Mesothelial cell of epicardium (in vitro differentiated cells): Measurements from ENCODE around the gene C2orf68. TPM values are rescaled to one million over a fixed set of nuclear protein-coding genes. Genes with fewer than 3 reads are reported as not detected.
A peak's percentile ranks its signal among the peaks of the same experiment; 100 is the strongest.

Experiments
- DNase-seq, 2 experiments: peaks; one replicate each; pipeline ENCODE4 v3.0.0; 2021; ENCODE audit warnings: low spot score in 2 of 2; ENCODE audit not compliant: unreplicated experiment in 2 of 2
- H3K27ac Mint-ChIP-seq: 2 replicates; pipeline ENCODE4 v1.8.0; 2021; ENCODE audit warnings: mixed read lengths
- H3K27me3 Mint-ChIP-seq: 2 replicates; pipeline ENCODE4 v1.8.0; 2021; ENCODE audit warnings: low read depth, mixed read lengths
- H3K36me3 Mint-ChIP-seq: 2 replicates; pipeline ENCODE4 v1.8.0; 2021; ENCODE audit warnings: mixed read lengths
- H3K4me1 Mint-ChIP-seq: 2 replicates; pipeline ENCODE4 v1.8.0; 2021; ENCODE audit warnings: mixed read lengths
- H3K4me3 Mint-ChIP-seq: 2 replicates; pipeline ENCODE4 v1.8.0; 2021; ENCODE audit warnings: mild to moderate bottlenecking, moderate library complexity, mixed read lengths
- H3K9me3 Mint-ChIP-seq: 2 replicates; pipeline ENCODE4 v1.8.0; 2021; ENCODE audit warnings: mixed read lengths
- CTCF ChIP-seq: fragments of 200-600 bp; sonication (generic); IDR thresholded peaks from one replicate; pipeline ENCODE4 v1.5.0; 2021; ENCODE audit warnings: antibody characterized with exemption; ENCODE audit not compliant: unreplicated experiment
- total RNA-seq: library from RNA; stranded (reverse); gene quantifications from 3 replicates; pipeline ENCODE4 v1.2.1, GENCODE V29; 2021

The C2orf68 gene
- total RNA-seq, 1 donor from 2014 or later = 74.6 TPM

- Mint-ChIP-seq H3K27me3 (no peaks in the 10 kb centered on the region), H3K4me3 (peak overlapping the region; percentile 79)
Observed at GRCh38 chr2:85578243-85579180, 33.4 kb downstream of the C2orf68 start.

GRCh38 chr2:85577386-85578242 is 34.3 kb downstream of the C2orf68 start, which contains the start of gene VAMP8:
VAMP8 (plus strand) TSS chr2:85577586; CDS start chr2:85577647, 61 bp downstream.
- Mint-ChIP-seq H3K4me1 (peaks cover 42% of the 10 kb centered on the region), H3K27me3 (peaks cover 2% of the 10 kb centered on the region), H3K9me3 (no peaks in the 10 kb centered on the region), H3K4me3 (peak within 1 kb of the TSS; percentile 79), H3K27ac (peak within 1 kb of the TSS; percentile 96), H3K36me3 (peaks cover 7% of the 10 kb centered on the region)
- no peak for TF ChIP-seq CTCF
- DNase-seq = peak in 1 of 2 experiments; percentile 57

More at GRCh38 chr2:85578243-85579180, 33.4 kb downstream of the C2orf68 start:
- Mint-ChIP-seq H3K9me3 (no peaks in the 10 kb centered on the region), H3K36me3 (peaks cover 7% of the 10 kb centered on the region), H3K4me1 (peaks cover 42% of the 10 kb centered on the region), H3K27ac (peak overlapping the region; percentile 96)
- TF ChIP-seq CTCF = no peak
- DNase-seq = no peak

GRCh38 chr2:85577063-85577385 is 34.8 kb downstream of the C2orf68 start:
- H3K4me3 Mint-ChIP-seq = peak overlapping the region; percentile 79
- no peak for TF ChIP-seq CTCF
- DNase-seq = no peak
- peak overlapping the region; percentile 96 for H3K27ac Mint-ChIP-seq
- peaks cover 42% of the 10 kb centered on the region for H3K4me1 Mint-ChIP-seq
- H3K27me3 Mint-ChIP-seq = peaks cover 5% of the 10 kb centered on the region
- no peaks in the 10 kb centered on the region for H3K9me3 Mint-ChIP-seq
- H3K36me3 Mint-ChIP-seq = peaks cover 7% of the 10 kb centered on the region

- DNase-seq = no peak
- Mint-ChIP-seq H3K9me3 (no peaks in the 10 kb centered on the region), H3K4me1 (peaks cover 42% of the 10 kb centered on the region), H3K36me3 (peaks cover 3% of the 10 kb centered on the region), H3K27ac (peak overlapping the region; percentile 16), H3K27me3 (peaks cover 13% of the 10 kb centered on the region), H3K4me3 (no peak overlapping the region)
- no peak for TF ChIP-seq CTCF
Observed at GRCh38 chr2:85575739-85576138, 36.1 kb downstream of the C2orf68 start.

GRCh38 chr2:85566265-85566664 is 45.6 kb downstream of the C2orf68 start:
- Mint-ChIP-seq H3K27me3 (peaks cover 15% of the 10 kb centered on the region), H3K4me3 (no peak overlapping the region)
- no peak for TF ChIP-seq CTCF

More at GRCh38 chr2:85566265-85566664, 45.6 kb downstream of the C2orf68 start:
- no peaks in the 10 kb centered on the region for H3K9me3 Mint-ChIP-seq
- H3K27ac Mint-ChIP-seq = no peak overlapping the region
- no peaks in the 10 kb centered on the region for H3K36me3 Mint-ChIP-seq
- H3K4me1 Mint-ChIP-seq = peaks cover 5% of the 10 kb centered on the region
- DNase-seq = no peak
